H9 (cell line): ENCODE results near the gene MAEA. TPM values are rescaled to one million over a fixed set of nuclear protein-coding genes. Genes with fewer than 3 reads are reported as not detected.

ENCODE experiments used
- DNase-seq: peaks from one replicate; pipeline ENCODE4 v3.0.0-alpha.2; 2017
- H2AFZ ChIP-seq: one replicate; pipeline ENCODE4 v1.6.1; 2013; ENCODE audit warnings: mild to moderate bottlenecking, low read length, control low read depth, moderate library complexity
- H2AK5ac ChIP-seq: 2 replicates; pipeline ENCODE4 v1.6.1; 2013; ENCODE audit warnings: low read length, control low read depth, mixed read lengths; ENCODE audit not compliant: insufficient read length
- H2BK120ac ChIP-seq: one replicate; pipeline ENCODE4 v1.6.1; 2013; ENCODE audit warnings: low read depth, mild to moderate bottlenecking, low read length, control low read depth, inconsistent platforms; ENCODE audit not compliant: poor library complexity, severe bottlenecking
- H2BK12ac ChIP-seq: 2 replicates; pipeline ENCODE4 v1.6.1; 2013; ENCODE audit warnings: low read length, control low read depth, mixed read lengths, low read depth; ENCODE audit not compliant: insufficient read length
- H2BK15ac ChIP-seq: 2 replicates; pipeline ENCODE4 v1.6.1; 2013; ENCODE audit warnings: low read depth, low read length, control low read depth
- H2BK20ac ChIP-seq: one replicate; pipeline ENCODE4 v1.6.1; 2013; ENCODE audit warnings: low read depth, mild to moderate bottlenecking, low read length, control low read depth, inconsistent platforms; ENCODE audit not compliant: poor library complexity, severe bottlenecking
- H2BK5ac ChIP-seq: 2 replicates; pipeline ENCODE4 v1.6.1; 2013; ENCODE audit warnings: low read length, control low read depth, mixed read lengths; ENCODE audit not compliant: insufficient read length
- H3K14ac ChIP-seq: 2 replicates; pipeline ENCODE4 v1.6.1; 2013; ENCODE audit warnings: low read length, control low read depth; ENCODE audit not compliant: insufficient read depth
- H3K18ac ChIP-seq: 2 replicates; pipeline ENCODE4 v1.6.1; 2013; ENCODE audit warnings: low read depth, mild to moderate bottlenecking, mixed read lengths, low read length, control low read depth; ENCODE audit not compliant: insufficient read length
- H3K23ac ChIP-seq: 2 replicates; pipeline ENCODE4 v1.6.1; 2013; ENCODE audit warnings: low read length, control low read depth, mixed read lengths, low read depth; ENCODE audit not compliant: insufficient read length
- H3K23me2 ChIP-seq: 2 replicates; pipeline ENCODE4 v1.6.1; 2013; ENCODE audit warnings: low read depth, mild to moderate bottlenecking, mixed read lengths, low read length, control low read depth; ENCODE audit not compliant: insufficient read length, poor library complexity, severe bottlenecking
- H3K27ac ChIP-seq: 2 replicates; pipeline ENCODE4 v1.5.1; 2013; ENCODE audit warnings: low read length, control low read depth, mixed read lengths, low read depth; ENCODE audit not compliant: insufficient read length
- H3K27me3 ChIP-seq: 2 replicates; pipeline ENCODE4 v1.6.1; 2013; ENCODE audit warnings: low read length, control low read depth, inconsistent platforms; ENCODE audit not compliant: insufficient read depth
- H3K4ac ChIP-seq: 2 replicates; pipeline ENCODE4 v1.6.1; 2013; ENCODE audit warnings: low read depth, mild to moderate bottlenecking, control low read depth, inconsistent platforms, low read length, moderate library complexity
- H3K4me1 ChIP-seq: 2 replicates; pipeline ENCODE4 v1.6.1; 2013; ENCODE audit warnings: low read length, control low read depth, inconsistent platforms; ENCODE audit not compliant: insufficient read depth
- H3K4me2 ChIP-seq: 2 replicates; pipeline ENCODE4 v1.6.1; 2013; ENCODE audit warnings: low read length, control low read depth, mixed read lengths; ENCODE audit not compliant: insufficient read length, insufficient read depth
- H3K56ac ChIP-seq: 2 replicates; pipeline ENCODE4 v1.6.1; 2013; ENCODE audit warnings: low read depth, mild to moderate bottlenecking, mixed read lengths, low read length, control low read depth; ENCODE audit not compliant: insufficient read length
- H3K79me1 ChIP-seq: 2 replicates; pipeline ENCODE4 v1.6.1; 2013; ENCODE audit warnings: low read depth, mild to moderate bottlenecking, moderate library complexity, low read length, control low read depth, inconsistent platforms; ENCODE audit not compliant: insufficient read depth, poor library complexity, severe bottlenecking
- H3K79me2 ChIP-seq: 2 replicates; pipeline ENCODE4 v1.6.1; 2013; ENCODE audit warnings: low read length, control low read depth, inconsistent platforms; ENCODE audit not compliant: insufficient read depth
- H3K9ac ChIP-seq: 2 replicates; pipeline ENCODE4 v1.6.1; 2013; ENCODE audit warnings: low read length, control low read depth, mixed read lengths; ENCODE audit not compliant: insufficient read length; ENCODE audit errors: extremely low read depth
- H3K9me3 ChIP-seq: one replicate; pipeline ENCODE4 v1.6.1; 2013; ENCODE audit warnings: low read depth, low read length, inconsistent platforms; ENCODE audit not compliant: control insufficient read depth
- H3T11ph ChIP-seq: one replicate; pipeline ENCODE4 v1.6.1; 2013; ENCODE audit warnings: mild to moderate bottlenecking, low read length, control low read depth, inconsistent platforms
- H4K20me1 ChIP-seq: one replicate; pipeline ENCODE4 v1.6.1; 2013; ENCODE audit not compliant: control insufficient read depth, insufficient read length, insufficient read depth
- H4K5ac ChIP-seq: 2 replicates; pipeline ENCODE4 v1.6.1; 2013; ENCODE audit warnings: low read depth, mild to moderate bottlenecking, mixed read lengths, low read length, control low read depth; ENCODE audit not compliant: insufficient read length
- H4K8ac ChIP-seq: replicated peaks from 2 replicates; pipeline ENCODE4 v1.6.1; 2013; ENCODE audit warnings: low read length, control low read depth, mixed read lengths, low read depth; ENCODE audit not compliant: insufficient read length
- H4K91ac ChIP-seq: 2 replicates; pipeline ENCODE4 v1.6.1; 2013; ENCODE audit warnings: low read depth, mild to moderate bottlenecking, moderate library complexity, mixed read lengths, low read length, control low read depth; ENCODE audit not compliant: insufficient read length
- H3K27ac Mint-ChIP-seq, 3 experiments: 2 replicates in 2 of 3; 3 replicates in 1 of 3; pipeline ENCODE4 v1.8.0; 2020 to 2021; ENCODE audit warnings: mixed read lengths in 3 of 3, mild to moderate bottlenecking in 1 of 3, moderate library complexity in 1 of 3
- H3K27me3 Mint-ChIP-seq: 2 replicates; pipeline ENCODE4 v1.8.0; 2021; ENCODE audit warnings: low read depth, mild to moderate bottlenecking, moderate library complexity, mixed read lengths
- H3K36me3 Mint-ChIP-seq, 3 experiments: 2 replicates in 2 of 3; 3 replicates in 1 of 3; pipeline ENCODE4 v1.8.0; 2020 to 2021; ENCODE audit warnings: low read depth in 3 of 3, mixed read lengths in 3 of 3; ENCODE audit not compliant: insufficient read depth in 1 of 3
- H3K4me1 Mint-ChIP-seq, 2 experiments: 2 replicates each; pipeline ENCODE4 v1.8.0; 2020; ENCODE audit warnings: mixed read lengths in 2 of 2
- H3K4me3 Mint-ChIP-seq, 2 experiments: 2 replicates in 1 of 2; 3 replicates in 1 of 2; pipeline ENCODE4 v1.8.0; 2020 to 2021; ENCODE audit warnings: mild to moderate bottlenecking in 2 of 2, mixed read lengths in 2 of 2, moderate library complexity in 1 of 2
- H3K9me3 Mint-ChIP-seq, 2 experiments: 2 replicates in 1 of 2; 3 replicates in 1 of 2; pipeline ENCODE4 v1.8.0; 2020; ENCODE audit warnings: mild to moderate bottlenecking in 2 of 2, mixed read lengths in 2 of 2, moderate library complexity in 1 of 2
- CTCF ChIP-seq: fragments of 200-600 bp; sonication (generic); conservative IDR thresholded peaks from 3 replicates; pipeline ENCODE4 v1.8.0; 2021; ENCODE audit warnings: antibody characterized with exemption, mild to moderate bottlenecking
- WGBS: extraction: QIAGEN DNeasy Blood & Tissue Kit; methylation state at CpG from one replicate; pipeline ENCODE4 v1.1.7; 2013; ENCODE audit warnings: missing lambda C conversion rate, low lambda C conversion rate, mixed read lengths; ENCODE audit not compliant: insufficient read length; ENCODE audit errors: extremely low coverage; 5-methylcytosine and 5-hydroxymethylcytosine counted together
- total RNA-seq: library from RNA; stranded (reverse); gene quantifications from 2 replicates; pipeline ENCODE4 v1.2.1, GENCODE V29; 2021

Gene MAEA
- total RNA-seq, 1 experiment from 2014 or later, result 85.6 TPM

DNA sequence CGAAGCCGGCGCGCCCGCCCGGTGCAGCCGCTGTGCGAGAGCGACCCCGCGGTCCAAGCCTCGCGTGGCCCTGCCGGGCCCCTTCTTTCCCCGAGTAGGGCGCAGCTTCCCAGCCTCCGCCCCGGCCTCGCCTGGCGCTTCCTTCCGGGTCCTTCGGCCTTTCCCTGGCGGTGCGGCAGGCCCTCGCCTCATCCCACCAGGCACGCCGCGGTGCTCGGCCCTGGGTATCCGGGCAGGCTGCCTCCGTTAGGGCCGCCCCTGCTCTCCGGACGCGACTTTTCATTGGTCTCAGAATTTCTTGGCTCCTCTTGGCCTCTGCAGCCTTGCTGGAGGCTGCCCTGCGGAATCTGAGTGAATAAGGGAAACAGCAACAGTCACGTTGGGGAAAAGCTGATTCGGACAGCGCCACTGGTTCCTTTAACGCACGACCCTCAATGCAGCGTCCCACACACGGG lies 57.7 kb downstream of the MAEA start:
- Histone ChIP-seq H2BK15ac (no peak overlapping the region), H3K4me2 (peak overlapping the region; percentile 91), H2AFZ (no peak overlapping the region), H3K79me1 (no peaks in the 10 kb centered on the region), H3K4me1 (no peaks in the 10 kb centered on the region; the same call in 1 of the 2 replicates), H4K91ac (no peak overlapping the region), H3T11ph (no peak overlapping the region), H4K8ac (no peak overlapping the region), H2BK12ac (no peak overlapping the region), H3K79me2 (no peaks in the 10 kb centered on the region), H3K23ac (no peak overlapping the region), H3K9me3 (no peaks in the 10 kb centered on the region), H2BK20ac (no peak overlapping the region), H3K56ac (no peak overlapping the region), H4K20me1 (no peaks in the 10 kb centered on the region), H3K9ac (peak overlapping the region; percentile 91), H3K4ac (no peak overlapping the region), H3K27ac (peak overlapping the region; percentile 39), H3K23me2 (peaks cover 11% of the 10 kb centered on the region), H4K5ac (no peak overlapping the region), H2BK120ac (no peak overlapping the region), H3K14ac (peak overlapping the region; percentile 74), H2BK5ac (no peak overlapping the region), H3K18ac (no peak overlapping the region), H3K27me3 (no peaks in the 10 kb centered on the region), H2AK5ac (no peak overlapping the region)
- Mint-ChIP-seq H3K4me3 (peak overlapping the region; percentile 81 to 90), H3K27me3 (no peaks in the 10 kb centered on the region; the same call in 1 of the 2 replicates), H3K36me3 (peaks cover 11 to 31% (median 27%) of the 10 kb centered on the region in 3 experiments), H3K27ac (peak overlapping the region; percentile 23 to 96 (median 88); a peak in 3 of 7 replicates), H3K4me1 (peaks cover 24 to 28% of the 10 kb centered on the region in 2 experiments), H3K9me3 (peaks cover 0 to 4% of the 10 kb centered on the region in 2 experiments; a peak in 1 of 5 replicates)
- WGBS, result no CpG with 5 or more reads among the region's 43 CpGs
- no peak for TF ChIP-seq CTCF
- peak; percentile 65 for DNase-seq
